HepG2 (cell line): ENCODE results near the gene FDPS. TPM values are rescaled to one million over a fixed set of nuclear protein-coding genes. Genes with fewer than 3 reads are reported as not detected.

Experiments
- AFF4 ChIP-seq: sonication (generic); formaldehyde crosslinking; IDR thresholded peaks from 2 replicates; pipeline ENCODE4 v1.4.0; 2020; ENCODE audit warnings: missing genetic modification reagents
- GLI4 ChIP-seq: sonication (generic); formaldehyde crosslinking; IDR thresholded peaks from 2 replicates; pipeline ENCODE4 v1.5.1; 2020; ENCODE audit warnings: missing genetic modification reagents, mild to moderate bottlenecking, moderate library complexity, borderline replicate concordance
- JUNB ChIP-seq: sonication (generic); formaldehyde crosslinking; IDR thresholded peaks from 2 replicates; pipeline ENCODE4 v1.8.0; 2022; ENCODE audit warnings: missing genetic modification reagents, mild to moderate bottlenecking, borderline replicate concordance
- NPAS2 ChIP-seq: sonication (generic); formaldehyde crosslinking; IDR thresholded peaks from 2 replicates; pipeline ENCODE4 v1.8.0; 2022; ENCODE audit warnings: mild to moderate bottlenecking, missing genetic modification reagents, borderline replicate concordance
- SIN3B ChIP-seq: fragments of 150-350 bp; IDR thresholded peaks from 2 replicates; pipeline ENCODE4 v1.6.1; 2014; ENCODE audit warnings: low read length
- SKI ChIP-seq: fragments of 450-650 bp; IDR thresholded peaks from one replicate; pipeline ENCODE4 v1.6.1; 2018; ENCODE audit warnings: mild to moderate bottlenecking; ENCODE audit not compliant: partially characterized antibody
- SOX5 ChIP-seq: IDR thresholded peaks from 2 replicates; pipeline ENCODE4 v1.6.1; 2016; ENCODE audit warnings: borderline replicate concordance
- ZBTB42 ChIP-seq: sonication (generic); formaldehyde crosslinking; IDR thresholded peaks from 2 replicates; pipeline ENCODE4 v1.5.0; 2020; ENCODE audit warnings: mild to moderate bottlenecking, missing genetic modification reagents
- ZNF382 ChIP-seq: sonication (generic); formaldehyde crosslinking; IDR thresholded peaks from 2 replicates; pipeline ENCODE4 v1.5.0; 2020; ENCODE audit warnings: missing genetic modification reagents, mild to moderate bottlenecking, borderline replicate concordance
- ZNF407 ChIP-seq: sonication (generic); formaldehyde crosslinking; IDR thresholded peaks from one replicate; pipeline ENCODE4 v1.5.1; 2020; ENCODE audit warnings: mild to moderate bottlenecking, missing genetic modification reagents; ENCODE audit errors: not compliant biosample characterization
- ZNF501 ChIP-seq: sonication (generic); formaldehyde crosslinking; IDR thresholded peaks from 2 replicates; pipeline ENCODE4 v1.5.1; 2020; ENCODE audit warnings: mild to moderate bottlenecking, moderate library complexity, missing genetic modification reagents
- ZNF530 ChIP-seq: sonication (generic); formaldehyde crosslinking; IDR thresholded peaks from 2 replicates; pipeline ENCODE4 v1.5.0; 2020; ENCODE audit warnings: low read depth, mild to moderate bottlenecking, missing genetic modification reagents
- ZNF597 ChIP-seq: sonication (generic); formaldehyde crosslinking; IDR thresholded peaks from 2 replicates; pipeline ENCODE4 v1.5.0; 2020; ENCODE audit warnings: missing genetic modification reagents
- ZNF747 ChIP-seq: sonication (generic); formaldehyde crosslinking; IDR thresholded peaks from 2 replicates; pipeline ENCODE4 v1.8.1; 2023; ENCODE audit warnings: missing genetic modification reagents, mild to moderate bottlenecking, borderline replicate concordance
- ZNF891 ChIP-seq: sonication (generic); formaldehyde crosslinking; IDR thresholded peaks from 2 replicates; pipeline ENCODE4 v1.5.0; 2020; ENCODE audit warnings: mild to moderate bottlenecking, missing genetic modification reagents
- polyA plus RNA-seq, 8 experiments: library from polyadenylated mRNA; depleted of rRNA in 3 of 8; stranded (reverse) in 7 of 8; unstranded in 1 of 8; fragments of >200 nt; fragmentation: Illumina TruSeq in 4 of 8; extraction: Trizol in 4 of 8; gene quantifications; 2 replicates each; pipeline versions ENCODE4 v1.2.1 to v1.2.3, GENCODE V29; 2011 to 2016; ENCODE audit warnings: low read depth in 4 of 8, missing spikeins in 1 of 8, mixed read lengths in 1 of 8; ENCODE audit not compliant: insufficient read depth in 1 of 8
- total RNA-seq, 5 experiments: library from RNA; depleted of rRNA; stranded (reverse); fragments of >200 nt; fragmentation: Illumina TruSeq; extraction: Trizol; gene quantifications; 2 replicates each; pipeline ENCODE4 v1.2.3, GENCODE V29; 2016; ENCODE audit warnings: low read depth in 1 of 5

The FDPS gene
- total and polyA plus RNA-seq, 2 of the 13 experiments (the other 11 are each of a cell fraction or from before 2014, with no cell fraction given), result 264 to 519 TPM

GRCh38 chr1:155286544-155286943 is 22.1 kb upstream of the FDPS start (continued):
- TF ChIP-seq ZNF747 (CRISPR knock-in tag) (no peak), GLI4 (CRISPR knock-in tag) (no peak), JUNB (CRISPR knock-in tag) (no peak), SOX5 (CRISPR knock-in tag) (no peak; the same call in 1 of the 2 replicates), ZNF530 (no peak), ZNF382 (CRISPR knock-in tag) (no peak), ZNF501 (CRISPR knock-in tag) (no peak), ZNF407 (CRISPR knock-in tag) (no peak), ZBTB42 (CRISPR knock-in tag) (no peak), AFF4 (CRISPR knock-in tag) (no peak), NPAS2 (CRISPR knock-in tag) (no peak), SIN3B (no peak), ZNF891 (CRISPR knock-in tag) (no peak), ZNF597 (no peak), SKI (no peak)
